Activated CD8-positive, alpha-beta memory T cell treated with anti-CD3 and anti-CD28 coated beads, Interleukin-2, amount 50 U/mL, for 48 hours (primary cell): ENCODE results near the gene AFG3L2.
A peak's percentile ranks its signal among the peaks of the same experiment; 100 is the strongest.
"Not testable (repeated sequence)": the region's sequence is repeated elsewhere in the genome, so short reads cannot be mapped to it uniquely, and the experiment has no call there.

Experiments
- DNase-seq: peaks from one replicate; pipeline ENCODE4 v3.0.0-alpha.2; 2020

AFG3L2 gene

DNA sequence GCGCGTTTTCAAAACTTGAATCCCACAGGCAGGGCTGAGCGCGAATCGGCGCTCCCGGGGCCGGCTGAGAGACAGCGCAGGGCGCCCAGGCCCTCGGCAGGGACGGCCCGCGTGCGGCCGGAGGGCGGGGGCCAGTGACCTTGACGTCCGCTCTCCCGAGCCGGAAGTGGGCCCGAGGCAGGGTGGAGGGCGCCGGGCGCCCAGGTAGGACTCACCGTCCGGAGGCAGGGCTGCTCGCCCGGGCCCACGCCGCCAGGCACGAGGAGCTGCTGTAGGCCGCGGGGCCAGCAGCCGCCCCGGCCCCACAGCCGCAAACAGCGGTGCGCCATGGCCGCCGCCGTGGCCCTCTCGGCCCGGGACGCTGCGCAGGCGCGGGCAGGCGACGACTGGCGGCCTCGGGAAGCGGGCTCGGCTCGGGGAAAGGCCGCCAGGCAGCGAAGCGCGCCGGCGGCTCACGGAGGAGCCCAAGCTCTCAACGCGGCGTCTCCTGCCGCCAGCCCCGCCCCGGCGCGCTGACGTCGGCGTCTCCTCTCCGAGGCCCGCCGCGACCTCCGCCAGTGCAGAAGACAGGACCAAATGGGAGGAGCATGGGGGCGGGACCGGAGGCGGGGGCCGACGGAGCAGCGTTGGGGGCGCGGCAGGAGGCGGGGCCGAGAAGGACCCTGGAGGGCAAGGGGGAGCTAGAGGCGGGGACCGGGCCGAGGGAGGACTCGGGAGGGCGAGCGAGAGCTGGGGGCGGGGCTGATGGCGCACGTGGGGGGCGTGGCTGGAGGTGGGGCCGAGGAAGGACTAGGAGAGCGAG, at the start of gene AFG3L2:
AFG3L2 (minus strand) TSS at position 474 of the 802 bp plus-strand sequence; CDS start at position 329, 145 bp downstream.
- DNase-seq, result peak; percentile 100

DNA sequence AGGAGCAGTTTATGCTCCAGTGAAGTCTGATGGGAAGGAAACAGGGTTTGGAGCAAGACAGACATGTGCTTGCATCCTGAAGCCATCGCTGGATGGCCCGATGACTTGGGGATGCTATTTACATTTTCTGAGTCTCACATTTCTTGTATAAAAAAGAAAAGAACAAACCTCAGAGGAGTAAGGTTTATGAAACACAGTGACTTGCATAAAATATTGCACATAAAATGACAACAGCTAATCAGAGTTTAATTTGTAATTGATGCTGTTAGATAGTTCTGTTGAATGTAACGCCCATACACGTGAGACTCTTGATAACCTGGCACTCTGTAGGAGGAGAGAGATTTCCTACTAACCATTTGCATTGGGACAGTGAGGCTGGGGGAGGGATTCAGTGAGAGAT, 47.2 kb upstream of the AFG3L2 start:
- DNase-seq, result no peak

- DNase-seq, result no peak
Observed at GRCh38 chr18:12423820-12424219, 46.8 kb upstream of the AFG3L2 start.

- no peak for DNase-seq
Observed at GRCh38 chr18:12423393-12423792, 46.4 kb upstream of the AFG3L2 start.

DNA sequence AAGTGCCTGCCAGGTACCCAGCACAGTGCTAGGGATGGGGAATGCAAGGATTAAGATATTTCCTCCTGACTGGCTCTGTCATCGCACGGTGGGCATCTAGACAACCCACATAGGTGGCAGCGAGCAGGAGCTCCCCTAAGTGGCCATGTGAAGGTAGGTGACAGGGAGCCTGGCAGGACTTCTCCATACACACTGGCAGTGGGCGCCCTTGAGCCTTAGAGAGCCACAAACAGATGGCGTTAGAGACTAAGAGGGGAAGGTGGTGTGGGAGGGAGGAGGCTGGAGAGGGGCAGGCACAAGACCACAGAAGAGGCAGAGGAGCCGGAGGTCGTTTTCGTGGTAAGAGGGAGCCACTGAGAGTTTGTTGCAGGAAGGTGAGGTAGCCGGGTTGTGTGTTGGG, 45.9 kb upstream of the AFG3L2 start:
- no peak for DNase-seq

GRCh38 chr18:12421732-12422131, 44.7 kb upstream of the AFG3L2 start:
- no peak for DNase-seq

DNA sequence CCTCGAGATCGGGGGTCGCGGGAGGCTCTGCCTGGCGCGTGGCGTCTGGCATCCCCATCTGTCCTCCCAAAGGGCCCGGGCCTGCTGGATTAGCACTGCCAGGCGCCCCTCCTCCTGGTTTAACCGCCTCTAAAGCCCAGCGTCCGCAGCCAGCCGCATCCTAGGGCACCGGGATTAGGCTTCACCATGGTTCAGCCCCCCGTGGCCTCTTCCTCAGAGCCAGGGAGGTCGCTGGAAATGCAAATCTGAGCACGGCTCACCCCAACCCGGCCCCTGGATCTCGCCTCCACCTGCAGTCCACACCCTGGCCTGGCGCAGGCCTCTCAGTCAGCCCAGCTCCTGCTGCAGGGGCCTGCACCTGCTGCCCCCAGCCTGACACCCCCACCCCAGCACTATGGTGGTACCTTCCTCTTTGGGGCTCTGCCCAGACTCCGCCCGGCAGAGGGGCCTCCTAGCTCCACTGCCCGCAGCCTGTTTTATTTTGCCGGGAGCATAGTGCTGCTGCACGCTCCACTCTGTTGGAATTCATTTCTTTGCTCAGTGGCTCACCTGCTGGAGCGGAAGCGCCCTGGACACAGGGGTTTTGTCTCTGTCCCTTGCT, 43.9 kb upstream of the AFG3L2 start:
- no peak for DNase-seq

DNA sequence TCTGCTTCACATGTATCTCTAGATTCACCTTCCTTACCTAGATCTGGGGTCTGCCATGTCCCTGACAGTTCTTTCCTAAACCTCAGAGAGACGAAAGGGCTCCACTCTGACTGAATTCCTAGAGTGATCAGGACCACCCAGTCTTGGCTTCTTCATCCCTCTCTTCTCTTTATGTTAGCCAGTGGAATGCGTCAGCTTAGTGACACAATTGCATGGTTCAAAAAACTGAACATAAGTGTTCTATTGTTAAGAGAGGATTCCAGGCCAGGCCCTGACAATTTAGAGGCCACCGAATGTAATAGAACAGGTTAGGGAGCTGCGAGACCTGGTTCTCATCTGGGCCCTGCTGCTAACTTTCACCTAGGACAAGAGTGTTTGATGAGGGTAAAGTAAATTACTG, 40.7 kb upstream of the AFG3L2 start:
- DNase-seq, result no peak

DNA sequence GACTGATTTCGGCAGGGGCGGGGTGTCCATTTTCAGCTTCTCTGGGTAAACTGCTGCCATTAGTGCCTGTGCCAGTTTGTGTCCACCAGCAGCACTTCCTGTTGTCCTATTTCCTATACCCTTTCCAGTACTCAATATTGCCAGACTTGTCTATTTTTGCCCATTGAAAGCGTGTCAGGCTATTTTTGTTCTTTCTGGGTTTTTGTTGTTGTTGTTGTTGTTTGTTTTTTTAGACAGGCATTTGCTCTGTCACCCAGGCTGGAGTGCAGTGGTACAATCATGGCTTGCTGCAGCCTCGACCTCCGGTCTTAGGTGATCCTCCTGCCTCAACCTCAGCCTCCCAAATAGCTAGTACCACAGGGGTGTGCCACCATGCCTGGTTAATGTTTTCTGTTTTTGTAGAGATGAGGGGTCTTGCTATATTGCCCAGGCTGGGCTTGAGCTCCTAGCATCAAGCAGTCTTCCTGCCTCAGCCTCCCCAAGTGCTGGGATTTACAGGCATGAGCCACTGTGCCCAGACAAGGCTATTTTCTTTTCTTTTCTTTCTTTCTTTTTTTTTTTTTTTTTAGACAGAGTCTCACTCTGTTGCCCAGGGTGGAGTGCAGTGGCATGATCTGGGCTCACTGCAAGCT, 39.2 kb upstream of the AFG3L2 start:
- no peak for DNase-seq

GRCh38 chr18:12411456-12411855, 34.4 kb upstream of the AFG3L2 start:
- no peak for DNase-seq

DNA sequence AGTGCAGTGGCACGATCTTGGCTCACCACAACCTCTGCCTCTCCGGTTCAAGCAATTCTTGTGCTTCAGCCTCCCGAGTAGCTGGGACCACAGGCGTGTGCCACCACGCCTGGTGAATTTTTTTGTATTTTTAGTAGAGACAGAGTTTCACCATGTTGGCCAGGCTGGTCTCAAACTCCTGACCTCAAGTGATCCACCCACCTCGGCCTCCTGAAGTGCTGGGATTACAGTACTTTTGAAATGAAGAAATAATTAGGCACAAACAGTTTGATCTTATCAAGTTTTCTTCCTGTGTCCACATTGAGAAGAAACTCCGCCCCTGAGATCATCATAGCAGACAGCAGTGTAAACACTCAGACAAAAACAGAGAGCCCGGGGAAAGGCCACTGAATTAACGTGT, 33.7 kb upstream of the AFG3L2 start:
- not testable (repeated sequence) for DNase-seq

GRCh38 chr18:12410081-12410481, 33.1 kb upstream of the AFG3L2 start:
- no peak for DNase-seq

DNA sequence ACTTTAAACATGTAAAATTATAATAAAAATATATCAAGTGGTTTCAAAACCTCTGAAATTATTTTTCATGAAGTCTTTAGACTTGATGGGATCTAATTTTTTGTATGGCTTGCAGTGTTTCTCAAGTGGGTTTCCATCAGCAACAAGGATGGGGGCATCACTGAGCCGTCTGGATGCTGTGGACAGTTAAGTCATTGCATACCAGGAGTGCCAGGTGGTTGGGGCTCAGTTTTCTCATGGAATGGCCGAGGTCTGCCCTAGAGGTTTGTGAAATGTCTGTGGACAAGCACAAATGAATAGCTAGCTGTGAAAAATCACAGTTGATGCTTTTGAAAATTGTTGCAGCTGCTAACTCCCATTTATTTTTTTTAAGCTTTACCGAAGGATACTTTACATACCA, 32.4 kb upstream of the AFG3L2 start:
- DNase-seq, result no peak

DNA sequence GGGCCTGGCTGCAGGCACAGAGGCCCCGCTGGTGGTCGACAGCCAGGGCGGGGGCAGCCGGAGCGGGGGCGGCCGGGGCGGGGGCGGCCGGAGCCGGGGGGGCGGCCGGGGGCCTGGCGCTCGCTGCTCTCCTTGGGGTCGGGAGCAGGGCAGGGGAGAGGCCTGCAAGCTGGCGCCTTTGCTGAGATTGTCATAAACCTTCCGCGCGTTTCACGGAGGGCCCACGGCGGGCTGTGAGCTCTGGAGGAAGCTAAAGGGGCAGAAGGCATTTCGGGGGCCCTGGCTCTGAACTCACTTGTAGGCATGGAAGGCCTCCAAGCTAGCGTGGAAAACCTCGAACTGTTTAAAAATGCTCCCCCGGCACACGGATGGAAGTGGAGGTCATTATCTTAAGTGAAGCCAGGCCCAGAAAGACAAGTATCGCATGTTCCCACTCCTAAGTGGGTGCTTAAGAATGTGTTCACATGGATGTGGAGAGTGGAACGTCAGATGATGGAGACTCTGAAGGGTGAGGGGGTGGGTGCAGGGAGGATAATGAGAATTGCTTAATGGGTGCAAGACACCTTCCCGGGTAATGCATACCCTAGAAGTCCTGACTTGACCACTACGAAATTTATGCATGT, 31.3 kb upstream of the AFG3L2 start:
- no peak for DNase-seq

DNA sequence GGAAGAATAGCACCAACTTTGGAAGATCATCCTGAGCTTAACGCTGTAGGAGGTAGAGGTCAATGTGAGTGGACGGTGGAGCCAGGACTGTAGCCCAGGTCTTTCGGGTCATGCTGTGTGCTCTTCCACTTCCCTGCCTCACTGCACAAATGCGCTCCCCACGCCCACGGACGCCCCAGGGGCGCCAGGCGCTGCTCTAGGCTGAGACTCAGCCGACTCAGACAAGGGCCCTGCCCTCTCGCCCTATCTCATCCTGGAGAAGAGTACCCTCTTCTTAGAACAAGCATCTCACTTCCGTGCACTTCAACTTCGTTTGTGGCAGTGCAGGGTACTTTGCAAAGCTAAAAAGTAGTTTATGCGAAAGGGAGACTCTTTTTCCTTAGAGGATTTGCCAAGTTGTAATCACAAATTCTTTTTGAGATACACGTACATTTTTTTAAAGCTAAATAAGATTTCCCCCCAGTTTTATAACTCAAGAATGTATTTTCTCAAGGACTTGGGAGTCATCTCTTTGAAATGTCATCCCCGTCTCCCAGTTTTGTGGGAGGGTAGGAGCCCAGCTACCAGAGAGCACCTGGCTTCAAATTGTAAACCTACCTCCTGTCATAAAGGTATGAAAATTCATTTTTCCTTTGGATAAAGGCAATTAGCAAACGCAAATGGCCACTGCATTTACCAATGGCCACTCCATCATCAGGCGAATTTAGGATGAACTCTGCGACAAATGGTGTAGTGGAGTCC, 29.5 kb upstream of the AFG3L2 start:
- DNase-seq, result no peak

GRCh38 chr18:12405066-12405465, 28.0 kb upstream of the AFG3L2 start:
- DNase-seq, result no peak

DNA sequence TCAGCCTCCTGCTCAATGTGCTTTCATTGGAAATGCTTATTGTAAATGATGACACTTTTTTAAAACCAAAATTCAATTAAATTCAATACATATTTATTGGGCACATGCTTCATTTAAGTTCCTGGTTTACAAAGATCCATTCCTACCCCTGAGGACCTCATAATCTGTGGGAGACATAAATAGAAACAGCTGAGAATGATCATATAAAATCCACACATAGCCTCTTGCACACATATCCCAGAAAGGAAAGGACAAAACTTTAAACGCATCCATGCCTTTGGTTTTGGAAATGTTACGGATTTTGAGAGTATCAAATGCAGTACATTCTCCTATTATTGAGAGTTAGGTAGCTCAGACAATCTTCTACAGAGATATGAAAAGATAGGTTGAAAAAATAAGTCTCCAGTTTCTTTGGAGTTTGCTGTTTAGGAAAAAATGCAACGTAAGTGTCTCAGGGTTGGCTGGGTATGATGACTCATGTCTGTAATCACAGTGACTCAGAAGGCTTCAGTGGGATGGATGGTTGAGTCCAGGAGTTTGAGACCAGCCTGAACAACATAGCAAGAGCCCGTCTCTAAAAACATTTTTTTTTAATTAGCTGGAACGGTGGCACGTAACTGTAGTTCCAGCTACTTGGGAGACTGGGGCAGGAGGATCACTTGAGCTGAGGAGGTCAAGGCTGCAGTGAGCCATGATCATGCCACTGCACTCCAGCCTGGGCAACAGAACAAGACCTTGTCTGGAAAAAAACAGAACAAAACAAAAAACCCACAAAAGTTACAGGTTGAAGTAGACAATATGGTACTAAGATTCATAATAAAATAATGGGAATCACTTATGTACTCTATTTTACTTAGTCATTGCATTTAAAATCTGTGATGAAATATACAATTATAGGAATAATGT, 26.8 kb upstream of the AFG3L2 start:
- DNase-seq, result no peak

DNA sequence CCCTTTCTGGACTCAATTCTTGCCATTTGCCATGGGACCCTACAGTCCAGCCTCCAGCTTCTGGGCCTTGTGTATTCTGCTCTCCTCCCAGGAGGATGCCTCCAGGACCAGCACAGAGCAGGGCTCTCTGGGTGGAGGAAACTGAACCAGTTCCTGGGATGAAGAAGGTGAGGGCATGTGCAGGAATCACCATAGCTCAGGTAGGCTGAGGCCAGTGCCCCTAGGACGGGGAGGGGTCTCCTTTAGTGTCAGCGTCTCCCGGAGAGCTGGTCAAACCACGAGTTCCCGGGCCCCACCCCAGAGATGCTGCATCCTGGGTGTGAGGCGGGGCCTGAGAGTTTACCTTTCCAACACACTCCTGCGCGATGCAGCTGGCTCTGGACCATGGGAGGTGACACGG, 24.9 kb upstream of the AFG3L2 start:
- DNase-seq, result no peak

DNA sequence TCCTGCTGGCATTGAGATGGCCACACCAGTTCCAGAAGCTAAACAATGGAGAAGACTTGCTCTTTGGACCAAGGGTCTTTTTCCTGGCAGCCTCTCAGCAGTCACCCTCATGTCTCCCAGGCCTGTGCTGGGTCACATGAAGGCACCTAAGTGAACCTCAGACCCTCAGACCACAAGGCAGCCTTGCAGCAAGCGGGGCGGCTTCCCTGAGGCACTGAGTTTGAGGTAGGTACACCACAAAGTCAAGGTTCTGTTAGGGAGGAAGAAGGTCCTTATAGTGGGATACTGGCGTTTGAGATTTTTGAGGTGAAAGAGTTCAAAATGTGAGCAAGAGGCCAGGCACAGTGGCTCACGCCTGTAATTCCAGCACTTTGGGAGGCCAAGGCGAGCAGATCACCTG, 22.2 kb upstream of the AFG3L2 start:
- DNase-seq, result no peak

- DNase-seq, result no peak
Observed at GRCh38 chr18:12398625-12399024, 21.6 kb upstream of the AFG3L2 start.

DNA sequence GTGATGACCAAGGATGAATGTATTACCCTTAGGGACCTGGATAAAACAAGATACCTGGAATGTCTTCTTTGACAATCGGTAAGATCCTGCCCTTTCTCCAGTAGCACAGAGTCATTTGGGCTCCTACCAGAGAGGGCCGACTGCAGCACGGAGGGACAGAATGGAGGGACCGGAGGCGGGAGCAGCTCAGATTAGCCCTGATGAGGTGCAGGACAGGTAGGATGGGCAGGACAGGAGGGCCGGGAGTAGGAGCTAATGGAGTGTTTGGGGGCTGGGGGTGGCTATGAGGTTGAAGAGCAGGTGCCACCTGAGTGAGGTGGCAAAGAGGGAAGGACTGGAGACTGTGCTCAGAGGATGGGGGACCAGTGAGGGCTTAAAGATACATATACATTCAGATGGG, 20.8 kb upstream of the AFG3L2 start:
- DNase-seq, result no peak

- DNase-seq, result no peak
Observed at GRCh38 chr18:12397254-12397653, 20.2 kb upstream of the AFG3L2 start.
